Left kidney (tissue), 2 donors: ENCODE results near the gene DHRSX. TPM values are rescaled to one million over a fixed set of nuclear protein-coding genes. Genes with fewer than 3 reads are reported as not detected.
"Not testable (repeated sequence)": the region's sequence is repeated elsewhere in the genome, so short reads cannot be mapped to it uniquely, and the experiment has no call there.

Experiments used
- DNase-seq: peaks from one replicate; pipeline ENCODE4 v3.0.0-alpha.2; 2013
- polyA plus RNA-seq: library from polyadenylated mRNA; unstranded; fragments of 120-200 nt; gene quantifications from one replicate; pipeline ENCODE4 v1.2.1, GENCODE V29; 2013; ENCODE audit not compliant: insufficient read length

The DHRSX gene
- polyA plus RNA-seq, 1 donor = 27.5 TPM

GRCh38 chrX:2351999-2352995 is 148.5 kb downstream of the DHRSX start:
- DNase-seq = no peak

DNA sequence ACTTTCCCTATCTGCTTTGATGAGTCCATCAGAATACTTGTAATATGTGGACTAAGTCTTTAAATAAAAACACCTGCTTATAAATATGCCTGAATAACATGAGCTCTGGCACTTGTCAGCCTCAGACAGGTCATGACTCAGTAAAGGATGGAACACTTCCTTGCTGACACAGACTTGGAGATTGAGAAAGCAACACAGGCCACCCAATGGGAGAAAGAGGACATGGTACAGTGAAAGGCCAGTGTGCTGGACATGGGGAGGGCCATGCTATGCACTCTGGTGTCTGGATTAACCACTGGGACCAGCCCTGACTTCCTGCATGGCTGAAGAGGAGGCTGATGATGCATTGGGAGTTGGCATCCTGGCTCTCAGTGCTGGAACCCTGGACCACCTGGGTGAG is 149.5 kb downstream of the DHRSX start:
- no peak for DNase-seq

DNA sequence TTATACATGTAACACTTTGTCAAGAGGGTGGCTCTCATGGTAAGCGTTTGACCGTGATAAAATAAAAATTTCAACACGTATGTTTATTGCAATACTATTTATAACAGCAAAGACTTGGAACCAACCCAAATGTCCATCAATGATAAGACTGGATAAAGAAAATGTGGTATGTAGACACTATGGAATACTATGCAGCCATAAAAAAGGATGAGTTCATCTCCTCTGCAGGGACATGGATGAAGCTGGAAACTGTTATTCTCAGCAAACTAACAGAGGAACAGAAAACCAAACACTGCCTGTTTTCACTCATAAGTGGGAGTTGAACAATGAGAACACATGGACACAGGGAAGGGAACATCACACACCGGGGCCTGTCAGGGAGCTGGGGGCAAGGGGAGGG is 150.1 kb downstream of the DHRSX start:
- DNase-seq = not testable (repeated sequence)

DNA sequence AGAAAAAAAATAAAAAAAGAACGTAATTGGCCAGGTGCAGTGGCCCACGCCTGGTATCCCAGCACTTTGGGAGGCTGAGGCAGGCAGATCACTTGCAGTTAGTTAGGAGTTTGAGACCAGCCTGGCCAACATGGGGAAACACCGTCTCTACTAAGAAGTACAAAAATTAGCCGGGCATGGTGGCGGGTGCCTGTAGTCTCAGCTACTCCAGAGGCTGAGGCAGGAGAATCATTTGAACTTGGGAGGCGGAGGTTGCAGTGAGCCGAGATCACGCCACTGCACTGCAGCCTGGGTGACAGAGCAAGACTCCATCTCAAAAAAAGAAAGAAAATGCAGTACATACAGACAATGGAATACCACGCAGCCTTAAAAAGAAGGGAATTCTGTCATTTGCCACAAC is 150.7 kb downstream of the DHRSX start:
- DNase-seq = not testable (repeated sequence)

- no peak for DNase-seq
These were observed 152.6 kb downstream of the DHRSX start for GRCh38 chrX:2348211-2348610.

GRCh38 chrX:2346158-2346557 is 154.6 kb downstream of the DHRSX start:
- no peak for DNase-seq

DNA sequence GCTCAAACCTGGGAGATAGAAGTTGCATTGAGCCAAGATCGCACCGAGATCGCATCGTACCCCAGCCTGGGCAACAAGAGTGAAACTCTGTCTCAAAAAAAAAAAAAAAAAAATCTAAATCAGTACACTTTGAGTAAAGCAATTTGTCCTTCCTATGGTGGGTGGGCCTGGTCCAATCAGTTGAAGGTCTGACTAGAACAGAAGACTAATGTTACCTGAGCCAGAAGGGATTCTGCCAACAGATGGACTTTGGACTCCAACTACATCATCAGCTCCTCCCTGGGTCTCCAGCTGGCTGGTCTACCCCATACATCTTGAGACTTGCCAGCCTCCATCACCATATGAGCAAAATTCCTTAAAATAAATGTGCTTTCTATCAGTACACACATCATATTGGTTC is 155.2 kb downstream of the DHRSX start:
- no peak for DNase-seq

- DNase-seq = no peak
These were observed 157.4 kb downstream of the DHRSX start for GRCh38 chrX:2343413-2343812.

DNA sequence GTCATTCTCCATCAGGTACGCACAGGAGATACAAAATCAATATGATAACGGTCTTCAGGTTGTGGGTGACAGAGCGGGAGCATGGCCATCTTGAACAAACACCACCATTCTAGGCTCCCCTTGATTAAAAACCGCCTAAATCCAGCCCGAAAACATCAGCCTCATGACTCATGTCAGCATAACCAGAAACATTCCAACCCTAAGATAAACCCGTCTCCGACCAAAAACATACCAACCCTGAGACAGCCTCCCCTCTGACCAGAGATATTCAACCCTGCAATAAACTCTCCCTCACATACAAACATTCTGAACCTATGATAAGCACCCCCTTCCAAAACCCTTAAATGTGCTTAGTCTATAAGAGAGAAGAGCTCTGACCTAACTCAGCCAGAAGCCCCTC is 157.9 kb downstream of the DHRSX start:
- no peak for DNase-seq

DNA sequence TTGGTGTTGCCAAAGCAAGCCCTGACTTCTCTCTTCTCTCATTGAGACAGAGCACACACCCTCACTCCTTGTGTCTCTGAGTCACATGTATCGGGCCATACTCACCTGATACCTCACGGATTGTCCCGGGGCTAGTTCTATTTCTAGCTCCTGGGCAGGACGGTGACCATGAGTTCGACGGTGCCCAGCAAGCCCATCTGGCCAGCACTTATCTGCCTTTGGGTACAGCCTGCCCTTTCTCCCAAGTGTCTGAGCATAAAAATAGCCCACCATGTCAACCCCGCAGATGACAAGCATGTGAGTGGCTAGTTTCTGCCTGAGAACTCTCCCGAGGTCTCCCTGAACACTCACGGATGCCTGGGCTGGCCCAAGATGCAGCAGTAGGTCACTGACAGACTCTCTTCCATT is 158.5 kb downstream of the DHRSX start:
- no peak for DNase-seq

DNA sequence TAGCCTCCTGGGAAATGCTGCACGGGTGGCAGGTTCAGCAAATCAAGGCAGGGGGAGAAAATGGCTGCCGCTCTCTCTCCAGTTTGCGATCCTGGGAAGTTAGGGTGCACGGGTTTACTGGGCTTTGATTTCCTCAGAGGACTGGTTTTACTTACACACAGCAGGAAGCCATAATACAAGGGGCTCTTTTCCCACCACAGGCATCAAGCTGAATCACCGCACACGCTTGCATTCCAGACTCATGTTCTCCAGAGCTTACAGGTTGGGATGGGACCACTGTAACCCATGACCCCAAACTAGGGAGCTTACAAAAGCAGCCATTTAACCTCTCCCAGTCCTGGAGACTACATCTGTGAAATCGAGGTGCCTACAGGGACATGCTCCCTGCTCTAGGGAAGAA is 159.8 kb downstream of the DHRSX start:
- no peak for DNase-seq

DNA sequence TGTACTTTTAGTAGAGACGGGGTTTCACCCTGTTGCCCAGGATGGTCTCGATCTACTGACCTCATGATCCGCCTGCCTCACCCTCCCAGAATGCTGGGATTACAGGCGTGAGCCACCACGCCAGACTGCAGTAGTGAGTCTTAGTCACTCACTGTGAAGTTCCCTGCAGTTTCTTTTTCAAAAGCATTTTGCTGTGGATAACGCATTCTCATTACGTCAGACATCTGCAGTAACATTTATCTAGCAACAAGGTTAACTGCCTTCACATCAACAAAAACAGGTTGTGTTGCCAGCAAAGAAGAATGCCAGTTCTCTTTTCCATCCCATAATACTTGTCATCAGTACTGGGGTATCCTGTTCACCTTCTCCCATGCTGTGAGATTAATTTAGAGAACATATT is 164.6 kb downstream of the DHRSX start:
- DNase-seq = no peak

DNA sequence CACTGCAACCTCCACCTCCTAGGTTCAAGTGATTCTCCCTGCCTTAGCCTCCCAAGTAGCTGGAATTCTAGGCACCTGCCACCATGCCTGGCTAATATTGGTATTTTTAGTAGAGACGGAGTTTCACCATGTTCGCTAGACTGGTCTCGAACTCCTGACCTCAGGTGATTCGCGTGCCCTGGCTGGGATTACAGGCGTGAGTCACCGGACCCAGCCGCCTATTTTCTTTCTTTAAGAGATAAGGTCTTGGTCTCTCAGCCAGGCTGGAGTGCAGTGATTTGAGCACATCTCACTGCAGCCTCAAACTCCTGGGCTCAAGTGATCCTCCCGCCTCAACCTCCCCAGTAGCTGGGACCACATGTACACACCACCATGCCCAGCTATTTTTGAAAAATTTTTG is 166.5 kb downstream of the DHRSX start:
- no peak for DNase-seq

DNA sequence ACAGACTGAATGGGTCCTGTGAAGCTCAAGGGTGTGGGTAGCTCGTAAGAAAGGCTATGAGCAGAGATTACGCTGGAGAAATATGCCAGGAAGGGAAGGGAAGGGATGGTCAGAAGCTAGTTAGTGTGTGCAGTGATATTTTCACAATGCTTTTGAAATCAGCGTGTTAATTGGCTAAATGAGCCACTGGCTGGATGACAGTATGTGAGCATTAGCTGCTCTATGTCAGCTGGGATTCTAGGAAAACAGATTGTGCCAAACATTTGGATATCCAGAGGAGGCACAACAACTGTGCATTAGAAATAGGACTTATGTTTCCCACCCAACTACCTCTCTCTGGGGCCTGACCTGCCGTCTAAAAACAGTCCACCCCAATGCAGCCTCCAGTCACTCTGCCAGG is 168.5 kb downstream of the DHRSX start:
- no peak for DNase-seq

DNA sequence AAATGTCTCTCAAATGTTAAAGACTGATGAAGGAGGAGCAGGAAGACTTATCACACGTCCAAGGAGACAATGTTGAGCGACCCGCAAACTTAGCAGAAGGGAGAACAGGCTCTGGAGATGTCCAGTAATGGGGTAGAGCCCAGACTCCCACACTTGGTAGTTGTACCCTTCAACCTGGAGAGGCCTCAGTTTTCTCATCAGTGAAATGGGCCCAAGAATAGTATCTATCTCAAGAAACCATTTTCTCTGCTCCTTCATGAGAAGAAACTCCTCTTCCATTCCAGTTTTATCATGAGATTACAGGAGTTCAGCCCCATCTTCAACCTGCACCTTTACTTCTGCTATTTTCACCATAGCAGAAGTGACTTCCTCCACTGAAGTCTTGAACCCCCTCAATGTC is 169.9 kb downstream of the DHRSX start:
- no peak for DNase-seq

- DNase-seq = no peak
These were observed 170.3 kb downstream of the DHRSX start for GRCh38 chrX:2330487-2330886.

DNA sequence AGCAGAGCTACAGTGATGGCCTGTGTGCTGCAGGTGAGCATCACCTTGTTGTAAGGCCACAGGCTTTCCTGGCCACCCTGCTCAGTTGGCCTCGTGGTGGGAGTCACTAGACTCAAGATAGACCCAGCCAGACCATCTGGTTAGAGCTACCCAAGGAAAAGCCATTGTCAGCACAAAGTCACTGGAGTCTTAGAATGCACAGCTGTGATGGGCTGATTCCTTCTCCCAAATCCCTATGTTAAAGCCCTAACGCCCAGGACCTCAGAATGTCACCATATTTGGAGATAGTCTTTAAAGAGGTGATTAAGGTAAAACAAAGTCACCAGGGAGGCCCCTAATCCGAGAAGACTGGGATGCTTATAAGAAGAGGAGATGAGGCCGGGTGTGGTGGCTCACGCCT is 173.4 kb downstream of the DHRSX start:
- DNase-seq = no peak

GRCh38 chrX:2325076-2325784 is 175.5 kb downstream of the DHRSX start:
- peak; percentile 96 for DNase-seq

- DNase-seq = no peak
These were observed 176.6 kb downstream of the DHRSX start for GRCh38 chrX:2324151-2324550.

DNA sequence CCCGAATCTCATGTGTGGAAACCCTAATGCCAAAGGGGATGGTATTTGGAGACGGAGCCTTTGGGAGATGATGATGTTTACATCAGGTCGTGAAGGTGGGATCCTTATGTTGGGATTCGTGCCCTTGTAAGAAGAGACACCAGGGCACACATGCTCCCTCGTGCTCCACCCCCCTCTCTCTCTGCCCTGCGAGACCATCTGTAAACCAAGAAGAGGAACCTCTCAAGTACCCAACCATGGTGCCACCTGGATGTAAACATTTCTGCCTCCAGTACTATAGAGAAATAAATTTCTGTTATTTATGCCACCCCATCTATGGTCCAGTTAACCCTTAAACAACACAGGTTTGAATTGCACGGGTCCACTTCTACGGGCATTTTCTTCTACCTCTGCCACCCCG is 179.4 kb downstream of the DHRSX start:
- no peak for DNase-seq

- no peak for DNase-seq
These were observed 180.0 kb downstream of the DHRSX start for GRCh38 chrX:2320580-2321327.

DNA sequence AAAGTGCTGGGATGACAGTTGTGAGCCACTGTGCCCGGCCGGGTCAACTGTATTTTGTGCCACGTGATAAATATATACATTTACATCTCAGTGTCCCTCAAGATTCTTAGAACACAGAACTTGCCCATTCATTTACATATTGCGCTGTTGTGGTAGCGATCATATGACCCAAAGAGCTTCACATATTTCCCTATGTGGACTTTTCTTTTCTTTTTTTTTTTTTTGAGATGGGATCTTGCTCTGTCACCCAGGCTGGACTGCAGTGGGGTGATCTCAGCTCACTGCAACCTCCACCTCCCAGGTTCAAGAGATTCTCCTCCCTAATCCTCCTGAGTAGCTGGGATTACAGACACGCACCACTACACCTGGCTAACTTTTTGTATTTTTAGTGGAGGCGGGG is 180.7 kb downstream of the DHRSX start:
- no peak for DNase-seq

- no peak for DNase-seq
These were observed 182.4 kb downstream of the DHRSX start for GRCh38 chrX:2318371-2318770.
